ENCODE results near the gene MCAM.
A peak's percentile ranks its signal among the peaks of the same experiment; 100 is the strongest.

The MCAM gene

DNA sequence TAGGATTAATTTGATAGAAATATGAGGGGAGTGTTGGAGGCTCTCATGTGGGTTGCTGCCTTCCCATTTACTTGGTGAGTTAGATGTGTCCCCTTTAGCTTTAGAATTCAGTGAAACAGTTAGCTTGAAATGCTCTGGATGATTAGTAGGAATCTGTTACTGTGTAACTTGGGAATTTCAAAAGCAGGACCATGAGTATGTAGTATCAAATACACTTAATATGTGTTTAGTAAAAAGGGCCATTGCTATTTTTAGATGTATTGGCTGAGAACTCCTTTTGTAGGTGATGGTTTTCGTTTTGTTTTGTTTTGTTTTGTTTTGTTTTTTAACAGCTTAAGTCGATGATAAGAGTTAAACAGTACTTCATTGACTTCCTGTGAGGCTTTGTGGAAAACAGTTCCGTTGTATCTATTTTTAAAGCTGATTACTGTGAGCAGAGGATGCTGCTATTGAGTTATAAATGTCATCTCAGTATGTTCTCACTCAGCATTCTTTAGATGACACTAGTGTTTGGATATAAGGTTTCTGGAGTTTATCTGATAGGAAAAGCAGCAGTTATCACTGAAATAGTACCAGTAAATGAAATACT, 53.5 kb downstream of the MCAM start:
- no peak for TF ChIP-seq TCF4 (CRISPR knock-in tag; IDR thresholded peaks at IDR 0.05; ENCODE audit: borderline replicate concordance)
- TF ChIP-seq, protein P1, sequence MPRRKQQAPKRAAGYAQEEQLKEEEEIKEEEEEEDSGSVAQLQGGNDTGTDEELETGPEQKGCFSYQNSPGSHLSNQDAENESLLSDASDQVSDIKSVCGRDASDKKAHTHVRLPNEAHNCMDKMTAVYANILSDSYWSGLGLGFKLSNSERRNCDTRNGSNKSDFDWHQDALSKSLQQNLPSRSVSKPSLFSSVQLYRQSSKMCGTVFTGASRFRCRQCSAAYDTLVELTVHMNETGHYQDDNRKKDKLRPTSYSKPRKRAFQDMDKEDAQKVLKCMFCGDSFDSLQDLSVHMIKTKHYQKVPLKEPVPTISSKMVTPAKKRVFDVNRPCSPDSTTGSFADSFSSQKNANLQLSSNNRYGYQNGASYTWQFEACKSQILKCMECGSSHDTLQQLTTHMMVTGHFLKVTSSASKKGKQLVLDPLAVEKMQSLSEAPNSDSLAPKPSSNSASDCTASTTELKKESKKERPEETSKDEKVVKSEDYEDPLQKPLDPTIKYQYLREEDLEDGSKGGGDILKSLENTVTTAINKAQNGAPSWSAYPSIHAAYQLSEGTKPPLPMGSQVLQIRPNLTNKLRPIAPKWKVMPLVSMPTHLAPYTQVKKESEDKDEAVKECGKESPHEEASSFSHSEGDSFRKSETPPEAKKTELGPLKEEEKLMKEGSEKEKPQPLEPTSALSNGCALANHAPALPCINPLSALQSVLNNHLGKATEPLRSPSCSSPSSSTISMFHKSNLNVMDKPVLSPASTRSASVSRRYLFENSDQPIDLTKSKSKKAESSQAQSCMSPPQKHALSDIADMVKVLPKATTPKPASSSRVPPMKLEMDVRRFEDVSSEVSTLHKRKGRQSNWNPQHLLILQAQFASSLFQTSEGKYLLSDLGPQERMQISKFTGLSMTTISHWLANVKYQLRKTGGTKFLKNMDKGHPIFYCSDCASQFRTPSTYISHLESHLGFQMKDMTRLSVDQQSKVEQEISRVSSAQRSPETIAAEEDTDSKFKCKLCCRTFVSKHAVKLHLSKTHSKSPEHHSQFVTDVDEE (CRISPR knock-in tag; IDR thresholded peaks at IDR 0.05) = no peak
- no peak for TF ChIP-seq ISL1 (CRISPR knock-in tag; IDR thresholded peaks at IDR 0.05)
- no peak for TF ChIP-seq CSDC2 (CRISPR knock-in tag; IDR thresholded peaks at IDR 0.05)
- TF ChIP-seq, protein P2, sequence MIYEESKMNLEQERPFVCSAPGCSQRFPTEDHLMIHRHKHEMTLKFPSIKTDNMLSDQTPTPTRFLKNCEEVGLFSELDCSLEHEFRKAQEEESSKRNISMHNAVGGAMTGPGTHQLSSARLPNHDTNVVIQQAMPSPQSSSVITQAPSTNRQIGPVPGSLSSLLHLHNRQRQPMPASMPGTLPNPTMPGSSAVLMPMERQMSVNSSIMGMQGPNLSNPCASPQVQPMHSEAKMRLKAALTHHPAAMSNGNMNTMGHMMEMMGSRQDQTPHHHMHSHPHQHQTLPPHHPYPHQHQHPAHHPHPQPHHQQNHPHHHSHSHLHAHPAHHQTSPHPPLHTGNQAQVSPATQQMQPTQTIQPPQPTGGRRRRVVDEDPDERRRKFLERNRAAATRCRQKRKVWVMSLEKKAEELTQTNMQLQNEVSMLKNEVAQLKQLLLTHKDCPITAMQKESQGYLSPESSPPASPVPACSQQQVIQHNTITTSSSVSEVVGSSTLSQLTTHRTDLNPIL (CRISPR knock-in tag; IDR thresholded peaks at IDR 0.05; ENCODE audit: low read depth) = no peak
- TF ChIP-seq ZFP3 (CRISPR knock-in tag; IDR thresholded peaks at IDR 0.05) = no peak
- no peak for TF ChIP-seq ESRRG (CRISPR knock-in tag; IDR thresholded peaks at IDR 0.05)
- TF ChIP-seq RARB (CRISPR knock-in tag; IDR thresholded peaks at IDR 0.05) = no peak
- TF ChIP-seq OSR1 (CRISPR knock-in tag; IDR thresholded peaks at IDR 0.05) = no peak
- peak; percentile 68 for ATAC-seq

DNA sequence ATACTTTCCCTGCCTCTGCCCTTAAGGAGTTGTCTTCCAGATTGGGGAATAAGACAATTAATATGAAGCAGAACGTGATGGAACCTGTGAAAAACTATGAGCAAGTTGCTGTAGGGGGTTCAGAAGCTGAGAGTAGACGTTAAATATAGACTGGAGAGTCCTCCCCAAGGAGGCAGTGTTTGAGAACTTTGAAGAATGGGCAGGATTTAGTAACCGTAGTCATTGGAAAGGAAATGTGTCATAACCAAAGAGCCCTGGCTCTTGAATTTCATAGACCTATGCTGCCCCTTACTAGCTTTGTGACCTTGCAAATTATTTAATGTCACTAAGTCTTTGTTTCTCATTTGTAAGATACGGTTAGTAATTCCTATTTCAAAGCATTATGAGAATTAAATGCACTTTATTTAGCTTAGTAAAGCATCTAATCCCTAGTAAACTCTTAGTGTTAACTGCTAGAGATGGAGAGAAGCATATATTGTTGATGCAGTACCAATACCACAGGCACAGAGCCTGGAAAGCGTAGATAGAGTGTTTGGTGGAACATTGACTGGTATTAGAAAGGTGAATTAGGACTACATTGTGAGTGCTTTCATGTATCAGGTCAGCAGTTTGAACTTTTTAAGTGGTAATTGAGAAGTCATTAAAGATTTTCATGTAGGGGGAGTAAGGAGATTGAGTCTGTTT, 54.1 kb downstream of the MCAM start:
- peak; percentile 83 for ATAC-seq
- TF ChIP-seq, protein P3, sequence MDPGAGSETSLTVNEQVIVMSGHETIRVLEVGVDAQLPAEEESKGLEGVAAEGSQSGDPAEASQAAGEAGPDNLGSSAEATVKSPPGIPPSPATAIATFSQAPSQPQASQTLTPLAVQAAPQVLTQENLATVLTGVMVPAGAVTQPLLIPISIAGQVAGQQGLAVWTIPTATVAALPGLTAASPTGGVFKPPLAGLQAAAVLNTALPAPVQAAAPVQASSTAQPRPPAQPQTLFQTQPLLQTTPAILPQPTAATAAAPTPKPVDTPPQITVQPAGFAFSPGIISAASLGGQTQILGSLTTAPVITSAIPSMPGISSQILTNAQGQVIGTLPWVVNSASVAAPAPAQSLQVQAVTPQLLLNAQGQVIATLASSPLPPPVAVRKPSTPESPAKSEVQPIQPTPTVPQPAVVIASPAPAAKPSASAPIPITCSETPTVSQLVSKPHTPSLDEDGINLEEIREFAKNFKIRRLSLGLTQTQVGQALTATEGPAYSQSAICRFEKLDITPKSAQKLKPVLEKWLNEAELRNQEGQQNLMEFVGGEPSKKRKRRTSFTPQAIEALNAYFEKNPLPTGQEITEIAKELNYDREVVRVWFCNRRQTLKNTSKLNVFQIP (CRISPR knock-in tag; IDR thresholded peaks at IDR 0.05; ENCODE audit: borderline replicate concordance, low read depth) = no peak
- TF ChIP-seq TCF4 (CRISPR knock-in tag; IDR thresholded peaks at IDR 0.05; ENCODE audit: borderline replicate concordance) (no peak), BACH2 (CRISPR knock-in tag; IDR thresholded peaks at IDR 0.05; ENCODE audit: borderline replicate concordance) (no peak), ZNF8 (CRISPR knock-in tag; IDR thresholded peaks at IDR 0.05) (no peak), ESRRG (CRISPR knock-in tag; IDR thresholded peaks at IDR 0.05) (no peak), CSDC2 (CRISPR knock-in tag; IDR thresholded peaks at IDR 0.05) (no peak), PPARA (CRISPR knock-in tag; IDR thresholded peaks at IDR 0.05; ENCODE audit: borderline replicate concordance) (no peak), ZNF565 (CRISPR knock-in tag; conservative IDR thresholded peaks at IDR 0.05; ENCODE audit: low read depth) (no peak), GLIS3 (CRISPR knock-in tag; IDR thresholded peaks at IDR 0.05) (no peak), ZNF70 (CRISPR knock-in tag; IDR thresholded peaks at IDR 0.05) (no peak), ZC3H10 (CRISPR knock-in tag; IDR thresholded peaks at IDR 0.05) (no peak), OSR1 (CRISPR knock-in tag; IDR thresholded peaks at IDR 0.05) (no peak)
- TF ChIP-seq, protein P2 (CRISPR knock-in tag; IDR thresholded peaks at IDR 0.05; ENCODE audit: low read depth) = no peak
- TF ChIP-seq, protein P4, sequence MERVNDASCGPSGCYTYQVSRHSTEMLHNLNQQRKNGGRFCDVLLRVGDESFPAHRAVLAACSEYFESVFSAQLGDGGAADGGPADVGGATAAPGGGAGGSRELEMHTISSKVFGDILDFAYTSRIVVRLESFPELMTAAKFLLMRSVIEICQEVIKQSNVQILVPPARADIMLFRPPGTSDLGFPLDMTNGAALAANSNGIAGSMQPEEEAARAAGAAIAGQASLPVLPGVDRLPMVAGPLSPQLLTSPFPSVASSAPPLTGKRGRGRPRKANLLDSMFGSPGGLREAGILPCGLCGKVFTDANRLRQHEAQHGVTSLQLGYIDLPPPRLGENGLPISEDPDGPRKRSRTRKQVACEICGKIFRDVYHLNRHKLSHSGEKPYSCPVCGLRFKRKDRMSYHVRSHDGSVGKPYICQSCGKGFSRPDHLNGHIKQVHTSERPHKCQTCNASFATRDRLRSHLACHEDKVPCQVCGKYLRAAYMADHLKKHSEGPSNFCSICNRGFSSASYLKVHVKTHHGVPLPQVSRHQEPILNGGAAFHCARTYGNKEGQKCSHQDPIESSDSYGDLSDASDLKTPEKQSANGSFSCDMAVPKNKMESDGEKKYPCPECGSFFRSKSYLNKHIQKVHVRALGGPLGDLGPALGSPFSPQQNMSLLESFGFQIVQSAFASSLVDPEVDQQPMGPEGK (CRISPR knock-in tag; IDR thresholded peaks at IDR 0.05; ENCODE audit: borderline replicate concordance) = no peak
- TF ChIP-seq, protein P1 (CRISPR knock-in tag; IDR thresholded peaks at IDR 0.05) = no peak
- TF ChIP-seq, protein P5, sequence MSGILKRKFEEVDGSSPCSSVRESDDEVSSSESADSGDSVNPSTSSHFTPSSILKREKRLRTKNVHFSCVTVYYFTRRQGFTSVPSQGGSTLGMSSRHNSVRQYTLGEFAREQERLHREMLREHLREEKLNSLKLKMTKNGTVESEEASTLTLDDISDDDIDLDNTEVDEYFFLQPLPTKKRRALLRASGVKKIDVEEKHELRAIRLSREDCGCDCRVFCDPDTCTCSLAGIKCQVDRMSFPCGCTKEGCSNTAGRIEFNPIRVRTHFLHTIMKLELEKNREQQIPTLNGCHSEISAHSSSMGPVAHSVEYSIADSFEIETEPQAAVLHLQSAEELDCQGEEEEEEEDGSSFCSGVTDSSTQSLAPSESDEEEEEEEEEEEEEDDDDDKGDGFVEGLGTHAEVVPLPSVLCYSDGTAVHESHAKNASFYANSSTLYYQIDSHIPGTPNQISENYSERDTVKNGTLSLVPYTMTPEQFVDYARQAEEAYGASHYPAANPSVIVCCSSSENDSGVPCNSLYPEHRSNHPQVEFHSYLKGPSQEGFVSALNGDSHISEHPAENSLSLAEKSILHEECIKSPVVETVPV (CRISPR knock-in tag; IDR thresholded peaks at IDR 0.05) = no peak

All from SK-N-SH treated with all-trans-retinoic acid at 6 μM for 48 hours (cell line).